ENCODE results near the gene EXTL2. TPM values are rescaled to one million over a fixed set of nuclear protein-coding genes. Genes with fewer than 3 reads are reported as not detected.

The EXTL2 gene
- total RNA-seq, 1 donor from 2014 or later: 31.5 TPM

DNA sequence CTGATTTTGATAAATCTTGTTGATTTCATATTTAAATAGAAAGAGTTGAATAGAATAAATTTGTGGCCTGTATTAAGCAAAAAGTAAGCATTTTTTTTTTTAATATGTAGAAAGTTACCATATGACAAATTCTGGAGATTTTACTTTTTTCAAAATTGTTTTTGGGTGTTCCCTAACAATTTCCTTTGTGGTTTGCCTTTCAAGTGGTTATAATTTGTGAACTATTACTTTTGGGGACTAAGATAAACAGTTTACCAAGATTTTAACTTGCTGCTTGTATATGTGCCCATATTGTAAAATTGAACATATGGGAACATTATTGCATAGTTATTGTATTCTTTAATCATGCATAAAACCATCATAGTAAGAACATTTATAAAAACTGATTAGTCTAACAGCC lies 35.9 kb upstream of the EXTL2 start:
- Mint-ChIP-seq H3K27me3 (ENCODE audit: unreplicated experiment) (no peaks in the 10 kb centered on the region), H3K36me3 (ENCODE audit: low read depth, unreplicated experiment) (peaks cover 19% of the 10 kb centered on the region), H3K4me3 (ENCODE audit: unreplicated experiment) (no peak overlapping the region), H3K9me3 (ENCODE audit: unreplicated experiment) (no peaks in the 10 kb centered on the region), H3K4me1 (ENCODE audit: unreplicated experiment) (no peaks in the 10 kb centered on the region), H3K27ac (ENCODE audit: unreplicated experiment) (no peak overlapping the region)
- TF ChIP-seq, protein P1, sequence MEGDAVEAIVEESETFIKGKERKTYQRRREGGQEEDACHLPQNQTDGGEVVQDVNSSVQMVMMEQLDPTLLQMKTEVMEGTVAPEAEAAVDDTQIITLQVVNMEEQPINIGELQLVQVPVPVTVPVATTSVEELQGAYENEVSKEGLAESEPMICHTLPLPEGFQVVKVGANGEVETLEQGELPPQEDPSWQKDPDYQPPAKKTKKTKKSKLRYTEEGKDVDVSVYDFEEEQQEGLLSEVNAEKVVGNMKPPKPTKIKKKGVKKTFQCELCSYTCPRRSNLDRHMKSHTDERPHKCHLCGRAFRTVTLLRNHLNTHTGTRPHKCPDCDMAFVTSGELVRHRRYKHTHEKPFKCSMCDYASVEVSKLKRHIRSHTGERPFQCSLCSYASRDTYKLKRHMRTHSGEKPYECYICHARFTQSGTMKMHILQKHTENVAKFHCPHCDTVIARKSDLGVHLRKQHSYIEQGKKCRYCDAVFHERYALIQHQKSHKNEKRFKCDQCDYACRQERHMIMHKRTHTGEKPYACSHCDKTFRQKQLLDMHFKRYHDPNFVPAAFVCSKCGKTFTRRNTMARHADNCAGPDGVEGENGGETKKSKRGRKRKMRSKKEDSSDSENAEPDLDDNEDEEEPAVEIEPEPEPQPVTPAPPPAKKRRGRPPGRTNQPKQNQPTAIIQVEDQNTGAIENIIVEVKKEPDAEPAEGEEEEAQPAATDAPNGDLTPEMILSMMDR (IDR thresholded peaks at IDR 0.05; ENCODE audit: unreplicated experiment): no peak
- DNase-seq (ENCODE audit: low spot score): no peak

DNA sequence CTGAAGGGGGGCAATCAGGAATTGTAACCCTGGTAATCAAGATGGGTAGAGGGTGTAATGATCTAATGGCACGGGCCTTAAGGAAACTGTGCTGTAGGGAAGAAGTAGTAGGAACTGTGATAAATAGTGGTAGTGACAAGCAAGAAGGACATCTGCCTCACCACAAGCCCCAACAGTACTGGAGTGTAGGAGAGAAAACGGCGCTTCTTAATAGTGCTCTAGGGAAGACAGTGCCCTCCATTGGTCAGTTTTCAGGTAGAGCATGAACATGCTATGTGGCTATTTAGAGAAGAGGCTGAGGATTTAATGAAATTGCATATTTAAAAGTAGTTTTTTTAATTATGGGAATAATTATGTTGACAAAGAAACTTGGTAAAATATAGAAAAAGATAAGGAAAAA lies 33.5 kb upstream of the EXTL2 start:
- no peaks in the 10 kb centered on the region for H3K4me1 Mint-ChIP-seq (ENCODE audit: unreplicated experiment)
- TF ChIP-seq, protein P1 (IDR thresholded peaks at IDR 0.05; ENCODE audit: unreplicated experiment): no peak
- H3K27ac Mint-ChIP-seq (ENCODE audit: unreplicated experiment): no peak overlapping the region
- DNase-seq (ENCODE audit: low spot score): no peak
- H3K9me3 Mint-ChIP-seq (ENCODE audit: unreplicated experiment): no peaks in the 10 kb centered on the region
- H3K4me3 Mint-ChIP-seq (ENCODE audit: unreplicated experiment): no peak overlapping the region
- H3K27me3 Mint-ChIP-seq (ENCODE audit: unreplicated experiment): no peaks in the 10 kb centered on the region
- H3K36me3 Mint-ChIP-seq (ENCODE audit: low read depth, unreplicated experiment): peaks cover 20% of the 10 kb centered on the region

DNA sequence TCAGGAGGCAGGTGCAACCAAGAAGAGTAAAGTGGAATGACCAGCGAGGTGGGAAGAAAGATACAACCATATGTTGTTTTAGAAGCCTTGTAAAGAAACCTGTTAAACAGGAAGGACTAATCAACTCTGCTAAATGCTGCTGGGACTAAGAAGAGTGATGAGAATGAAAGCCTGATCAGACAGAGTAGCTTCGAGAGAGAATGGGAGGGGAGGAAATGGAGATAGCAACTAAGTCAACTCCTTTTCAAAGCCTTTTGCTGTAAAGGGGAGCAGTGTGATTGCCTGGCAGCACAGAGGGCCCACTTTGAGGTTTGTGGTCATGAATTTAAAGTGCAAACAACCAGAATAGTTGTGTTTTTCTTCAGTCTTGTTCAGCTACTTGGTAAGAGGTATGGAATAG lies 32.6 kb upstream of the EXTL2 start:
- no peak for DNase-seq (ENCODE audit: low spot score)
- no peak overlapping the region for H3K27ac Mint-ChIP-seq (ENCODE audit: unreplicated experiment)
- no peak overlapping the region for H3K4me3 Mint-ChIP-seq (ENCODE audit: unreplicated experiment)
- peaks cover 15% of the 10 kb centered on the region for H3K36me3 Mint-ChIP-seq (ENCODE audit: low read depth, unreplicated experiment)
- H3K4me1 Mint-ChIP-seq (ENCODE audit: unreplicated experiment): no peaks in the 10 kb centered on the region
- H3K9me3 Mint-ChIP-seq (ENCODE audit: unreplicated experiment): no peaks in the 10 kb centered on the region
- no peaks in the 10 kb centered on the region for H3K27me3 Mint-ChIP-seq (ENCODE audit: unreplicated experiment)
- TF ChIP-seq, protein P1 (IDR thresholded peaks at IDR 0.05; ENCODE audit: unreplicated experiment): no peak

DNA sequence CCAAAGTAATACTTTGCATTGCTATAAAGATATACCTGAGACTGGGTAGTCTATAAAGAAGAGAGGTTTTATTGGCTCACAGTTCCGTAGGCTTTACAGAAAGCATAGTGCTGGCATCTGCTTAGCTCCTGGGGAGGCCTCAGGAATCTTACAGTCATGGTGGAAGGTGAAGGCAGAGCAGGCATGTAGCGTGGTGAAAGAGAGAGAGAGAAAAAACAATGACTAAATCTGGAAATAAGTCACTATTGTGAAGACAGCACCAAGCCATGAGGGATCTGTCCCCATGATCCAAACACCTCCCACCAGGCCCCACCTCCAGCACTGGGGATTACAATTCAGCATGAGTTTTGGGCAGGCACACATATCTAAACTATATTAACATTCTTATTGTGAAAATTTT lies 31.6 kb upstream of the EXTL2 start:
- Mint-ChIP-seq H3K36me3 (ENCODE audit: low read depth, unreplicated experiment) (peaks cover 15% of the 10 kb centered on the region), H3K4me3 (ENCODE audit: unreplicated experiment) (no peak overlapping the region), H3K9me3 (ENCODE audit: unreplicated experiment) (no peaks in the 10 kb centered on the region), H3K27ac (ENCODE audit: unreplicated experiment) (no peak overlapping the region), H3K4me1 (ENCODE audit: unreplicated experiment) (no peaks in the 10 kb centered on the region), H3K27me3 (ENCODE audit: unreplicated experiment) (no peaks in the 10 kb centered on the region)
- TF ChIP-seq, protein P1 (IDR thresholded peaks at IDR 0.05; ENCODE audit: unreplicated experiment): no peak
- DNase-seq (ENCODE audit: low spot score): no peak

DNA sequence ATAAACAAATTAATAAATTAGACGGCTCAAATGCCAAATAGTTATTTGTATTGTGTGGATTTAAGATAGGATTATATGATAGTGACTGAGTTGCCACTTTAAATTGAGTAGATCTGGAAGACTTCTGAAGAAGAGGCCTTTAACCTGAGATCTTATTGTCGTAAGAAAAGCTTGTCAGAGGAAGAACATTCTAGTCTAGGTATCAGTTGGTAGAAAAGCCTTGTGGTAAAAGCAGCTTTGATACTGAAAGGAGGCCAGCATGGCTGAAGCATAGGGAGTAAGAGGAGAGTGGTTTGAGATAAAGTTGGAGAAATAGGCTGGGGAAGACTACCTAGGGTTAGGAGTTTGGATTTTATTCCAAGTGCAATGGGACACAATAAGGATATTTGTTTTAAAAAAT lies 30.3 kb upstream of the EXTL2 start:
- TF ChIP-seq, protein P1 (IDR thresholded peaks at IDR 0.05; ENCODE audit: unreplicated experiment): no peak
- no peaks in the 10 kb centered on the region for H3K27me3 Mint-ChIP-seq (ENCODE audit: unreplicated experiment)
- H3K27ac Mint-ChIP-seq (ENCODE audit: unreplicated experiment): no peak overlapping the region
- no peaks in the 10 kb centered on the region for H3K4me1 Mint-ChIP-seq (ENCODE audit: unreplicated experiment)
- peaks cover 15% of the 10 kb centered on the region for H3K36me3 Mint-ChIP-seq (ENCODE audit: low read depth, unreplicated experiment)
- no peak overlapping the region for H3K4me3 Mint-ChIP-seq (ENCODE audit: unreplicated experiment)
- no peak for DNase-seq (ENCODE audit: low spot score)
- no peaks in the 10 kb centered on the region for H3K9me3 Mint-ChIP-seq (ENCODE audit: unreplicated experiment)
